ENCODE results near the gene CABP1.
"Not testable (repeated sequence)": the region's sequence is repeated elsewhere in the genome, so short reads cannot be mapped to it uniquely, and the experiment has no call there.

CABP1 gene

GRCh38 chr12:120614848-120615247, 25.6 kb upstream of the CABP1 start:
- H3K4me3 ChIP-seq (ENCODE audit: low read depth, low read length), result no peak overlapping the region
- no peak overlapping the region for H3K9ac ChIP-seq (ENCODE audit: low read depth, low read length)

DNA sequence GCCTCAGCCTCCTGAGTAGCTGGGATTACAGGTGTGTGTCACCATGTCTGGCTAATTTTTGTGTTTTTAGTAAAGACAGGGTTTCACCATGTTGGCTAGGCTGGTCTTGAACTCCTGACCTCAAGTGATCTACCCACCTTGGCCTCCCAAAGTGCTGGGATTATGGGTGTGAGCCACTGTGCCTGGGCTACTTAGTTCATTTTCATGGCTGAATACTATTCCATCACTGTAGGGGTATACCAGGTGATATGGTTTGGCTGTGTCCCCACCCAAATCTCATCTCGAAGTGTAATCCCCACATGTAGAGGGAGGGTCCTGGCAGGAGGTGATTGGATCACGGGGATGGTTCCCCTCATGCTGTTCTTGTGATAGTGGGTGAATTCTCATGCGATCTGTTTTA, 23.2 kb upstream of the CABP1 start:
- not testable (repeated sequence) for H3K36me3 ChIP-seq (ENCODE audit: control insufficient read depth, insufficient read depth, low read length); H3K9ac ChIP-seq (ENCODE audit: low read depth, low read length); H3K9me3 ChIP-seq (ENCODE audit: control insufficient read depth, insufficient read depth, low read length); H3K4me3 ChIP-seq (ENCODE audit: low read depth, low read length); H3K4me1 ChIP-seq (ENCODE audit: control insufficient read depth, insufficient read depth, low read length); H3K27me3 ChIP-seq (ENCODE audit: control insufficient read depth, insufficient read depth, low read length)

More at GRCh38 chr12:120614848-120615247, 25.6 kb upstream of the CABP1 start:
- Histone ChIP-seq H3K27me3 (ENCODE audit: control insufficient read depth, insufficient read depth, low read length) (no peaks in the 10 kb centered on the region), H3K9me3 (ENCODE audit: control insufficient read depth, insufficient read depth, low read length) (no peaks in the 10 kb centered on the region), H3K36me3 (ENCODE audit: control insufficient read depth, insufficient read depth, low read length) (no peaks in the 10 kb centered on the region), H3K4me1 (ENCODE audit: control insufficient read depth, insufficient read depth, low read length) (no peaks in the 10 kb centered on the region)

GRCh38 chr12:120617767-120618166, 22.7 kb upstream of the CABP1 start:
- H3K36me3 ChIP-seq (ENCODE audit: control insufficient read depth, insufficient read depth, low read length); H3K4me3 ChIP-seq (ENCODE audit: low read depth, low read length); H3K9me3 ChIP-seq (ENCODE audit: control insufficient read depth, insufficient read depth, low read length); H3K27me3 ChIP-seq (ENCODE audit: control insufficient read depth, insufficient read depth, low read length); H3K9ac ChIP-seq (ENCODE audit: low read depth, low read length); H3K4me1 ChIP-seq (ENCODE audit: control insufficient read depth, insufficient read depth, low read length): not testable (repeated sequence)

- no peak overlapping the region for H3K4me3 ChIP-seq (ENCODE audit: low read depth, low read length)
- H3K36me3 ChIP-seq (ENCODE audit: control insufficient read depth, insufficient read depth, low read length), result no peaks in the 10 kb centered on the region
- H3K9ac ChIP-seq (ENCODE audit: low read depth, low read length), result no peak overlapping the region
- no peaks in the 10 kb centered on the region for H3K9me3 ChIP-seq (ENCODE audit: control insufficient read depth, insufficient read depth, low read length)
- no peaks in the 10 kb centered on the region for H3K4me1 ChIP-seq (ENCODE audit: control insufficient read depth, insufficient read depth, low read length)
- no peaks in the 10 kb centered on the region for H3K27me3 ChIP-seq (ENCODE audit: control insufficient read depth, insufficient read depth, low read length)
Measured at GRCh38 chr12:120618954-120619615, 21.3 kb upstream of the CABP1 start.

- H3K36me3 ChIP-seq (ENCODE audit: control insufficient read depth, insufficient read depth, low read length), result no peaks in the 10 kb centered on the region
- H3K4me3 ChIP-seq (ENCODE audit: low read depth, low read length), result no peak overlapping the region
- no peak overlapping the region for H3K9ac ChIP-seq (ENCODE audit: low read depth, low read length)
- no peaks in the 10 kb centered on the region for H3K4me1 ChIP-seq (ENCODE audit: control insufficient read depth, insufficient read depth, low read length)
- H3K27me3 ChIP-seq (ENCODE audit: control insufficient read depth, insufficient read depth, low read length), result no peaks in the 10 kb centered on the region
- no peaks in the 10 kb centered on the region for H3K9me3 ChIP-seq (ENCODE audit: control insufficient read depth, insufficient read depth, low read length)
Measured at GRCh38 chr12:120620624-120621023, 19.8 kb upstream of the CABP1 start.

DNA sequence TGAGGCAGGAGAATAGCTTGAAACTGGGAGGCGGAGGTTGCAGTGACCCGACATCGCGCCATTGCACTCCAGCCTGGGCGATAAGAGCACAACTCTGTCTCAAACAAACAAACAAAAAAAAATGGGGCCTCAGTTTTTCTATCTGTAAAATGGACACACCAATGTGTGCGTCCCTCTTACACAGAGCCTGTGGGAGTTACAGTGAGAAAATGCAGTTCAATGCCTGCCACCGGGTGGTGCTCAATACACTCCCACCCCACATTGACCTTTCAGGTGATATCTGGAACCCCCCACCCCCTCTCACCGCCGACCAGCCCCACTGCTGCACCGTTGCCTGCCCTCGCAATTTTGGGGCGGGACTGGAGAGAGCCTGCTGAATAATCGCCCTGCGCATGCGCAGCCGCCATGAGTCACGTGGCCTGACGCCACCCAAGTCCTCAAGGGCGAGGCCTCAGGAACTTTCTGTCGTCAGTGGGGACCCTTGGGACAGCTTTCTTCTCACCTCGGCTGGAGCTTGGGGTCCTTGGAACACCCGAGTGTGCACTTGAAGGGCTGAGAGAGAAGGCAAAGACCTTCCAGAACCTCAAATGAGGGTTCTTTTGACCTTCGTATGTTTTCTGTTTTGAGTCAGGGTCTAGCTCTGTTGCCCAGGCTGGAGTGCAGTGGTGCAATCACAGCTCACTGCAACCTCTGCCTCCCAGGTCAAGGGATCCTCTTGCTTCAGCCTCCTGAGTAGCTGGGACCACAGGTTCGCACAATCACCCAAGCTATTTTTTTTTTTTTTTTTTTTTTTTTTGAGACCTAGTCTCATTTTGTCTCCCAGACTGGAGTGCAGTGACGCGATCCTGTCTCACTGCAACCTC, 14.6 kb upstream of the CABP1 start:
- Histone ChIP-seq H3K4me3 (ENCODE audit: low read depth, low read length) (no peak overlapping the region), H3K9ac (ENCODE audit: low read depth, low read length) (no peak overlapping the region), H3K36me3 (ENCODE audit: control insufficient read depth, insufficient read depth, low read length) (no peaks in the 10 kb centered on the region)

DNA sequence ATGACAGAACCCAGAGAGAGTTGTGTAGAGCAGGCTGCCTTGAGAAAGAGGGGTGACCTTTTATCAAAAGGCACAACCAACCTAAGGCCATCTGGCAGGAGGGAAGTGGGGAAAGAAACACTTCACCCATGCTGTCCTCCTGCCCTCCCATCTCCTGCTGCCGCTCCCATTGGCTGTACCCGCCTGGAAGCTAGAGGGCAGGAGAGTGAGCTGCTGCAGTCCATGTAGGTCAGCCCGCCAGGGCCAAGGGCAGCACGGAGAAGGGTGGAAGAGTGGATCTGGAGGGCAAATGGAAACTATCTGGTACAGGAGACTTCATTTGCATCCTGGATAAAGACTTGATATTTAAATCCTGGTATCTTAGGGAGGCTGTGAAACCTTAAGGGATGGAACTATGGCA, 11.5 kb upstream of the CABP1 start:
- Histone ChIP-seq H3K36me3 (ENCODE audit: control insufficient read depth, insufficient read depth, low read length) (no peaks in the 10 kb centered on the region), H3K4me3 (ENCODE audit: low read depth, low read length) (no peak overlapping the region), H3K4me1 (ENCODE audit: control insufficient read depth, insufficient read depth, low read length) (no peaks in the 10 kb centered on the region), H3K27me3 (ENCODE audit: control insufficient read depth, insufficient read depth, low read length) (no peaks in the 10 kb centered on the region), H3K9me3 (ENCODE audit: control insufficient read depth, insufficient read depth, low read length) (no peaks in the 10 kb centered on the region), H3K9ac (ENCODE audit: low read depth, low read length) (no peak overlapping the region)

More for the DNA sequence above, 14.6 kb upstream of the CABP1 start:
- no peaks in the 10 kb centered on the region for H3K27me3 ChIP-seq (ENCODE audit: control insufficient read depth, insufficient read depth, low read length)
- H3K9me3 ChIP-seq (ENCODE audit: control insufficient read depth, insufficient read depth, low read length), result no peaks in the 10 kb centered on the region
- H3K4me1 ChIP-seq (ENCODE audit: control insufficient read depth, insufficient read depth, low read length), result no peaks in the 10 kb centered on the region

DNA sequence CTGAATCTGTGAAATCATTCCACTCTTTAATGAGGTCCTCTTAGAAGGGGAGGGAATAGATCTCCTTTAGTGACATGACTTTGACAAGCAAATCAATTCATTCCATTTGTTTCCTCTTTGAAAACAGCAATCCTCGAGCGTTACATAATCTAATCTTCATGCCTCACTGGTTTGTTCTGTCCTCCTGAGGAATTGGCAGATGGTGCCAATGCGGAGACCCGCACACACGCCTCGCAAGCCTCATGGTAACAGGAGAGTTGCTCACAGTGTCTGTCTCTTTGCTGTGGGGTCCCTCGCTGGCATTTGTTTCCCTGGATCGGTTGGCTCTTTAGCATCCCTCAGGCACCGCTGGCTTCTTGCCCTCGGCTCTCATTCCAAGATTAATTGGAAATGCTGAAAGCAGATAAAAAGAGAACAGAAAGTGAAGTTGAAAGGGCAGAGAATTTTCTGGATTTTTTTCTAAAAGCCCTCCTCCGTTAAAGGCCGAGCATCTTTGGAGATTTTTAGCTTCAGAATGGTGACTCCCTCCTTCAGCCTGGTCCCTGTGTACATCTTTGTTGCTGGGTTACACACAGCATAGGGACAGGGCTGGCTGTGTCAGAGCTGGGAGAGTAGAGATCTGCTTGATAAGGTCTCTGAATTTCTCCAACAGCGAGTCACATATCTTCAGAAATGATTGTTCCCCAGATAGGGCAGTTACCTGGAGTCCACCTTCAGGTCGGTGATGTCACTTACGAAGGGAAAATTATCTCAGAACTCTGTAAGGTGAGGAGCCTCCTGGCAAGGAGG, 10.1 kb upstream of the CABP1 start:
- Histone ChIP-seq H3K9me3 (ENCODE audit: control insufficient read depth, insufficient read depth, low read length) (no peaks in the 10 kb centered on the region), H3K9ac (ENCODE audit: low read depth, low read length) (no peak overlapping the region), H3K4me1 (ENCODE audit: control insufficient read depth, insufficient read depth, low read length) (no peaks in the 10 kb centered on the region), H3K4me3 (ENCODE audit: low read depth, low read length) (no peak overlapping the region), H3K36me3 (ENCODE audit: control insufficient read depth, insufficient read depth, low read length) (no peaks in the 10 kb centered on the region), H3K27me3 (ENCODE audit: control insufficient read depth, insufficient read depth, low read length) (no peaks in the 10 kb centered on the region)

- Histone ChIP-seq H3K4me1 (ENCODE audit: control insufficient read depth, insufficient read depth, low read length) (no peaks in the 10 kb centered on the region), H3K9ac (ENCODE audit: low read depth, low read length) (no peak overlapping the region), H3K4me3 (ENCODE audit: low read depth, low read length) (no peak overlapping the region), H3K27me3 (ENCODE audit: control insufficient read depth, insufficient read depth, low read length) (no peaks in the 10 kb centered on the region), H3K9me3 (ENCODE audit: control insufficient read depth, insufficient read depth, low read length) (no peaks in the 10 kb centered on the region), H3K36me3 (ENCODE audit: control insufficient read depth, insufficient read depth, low read length) (no peaks in the 10 kb centered on the region)
Measured at GRCh38 chr12:120631097-120631496, 9.3 kb upstream of the CABP1 start.

GRCh38 chr12:120640861-120641833, 721 bp downstream of the CABP1 start:
- Histone ChIP-seq H3K4me1 (ENCODE audit: control insufficient read depth, insufficient read depth, low read length) (no peaks in the 10 kb centered on the region), H3K4me3 (ENCODE audit: low read depth, low read length) (peak overlapping the region; percentile 65), H3K36me3 (ENCODE audit: control insufficient read depth, insufficient read depth, low read length) (no peaks in the 10 kb centered on the region), H3K27me3 (ENCODE audit: control insufficient read depth, insufficient read depth, low read length) (peaks cover 19% of the 10 kb centered on the region), H3K9me3 (ENCODE audit: control insufficient read depth, insufficient read depth, low read length) (no peaks in the 10 kb centered on the region), H3K9ac (ENCODE audit: low read depth, low read length) (no peak overlapping the region)

GRCh38 chr12:120642121-120642520, 1.7 kb downstream of the CABP1 start:
- no peak overlapping the region for H3K4me3 ChIP-seq (ENCODE audit: low read depth, low read length)
- no peaks in the 10 kb centered on the region for H3K9me3 ChIP-seq (ENCODE audit: control insufficient read depth, insufficient read depth, low read length)
- no peaks in the 10 kb centered on the region for H3K4me1 ChIP-seq (ENCODE audit: control insufficient read depth, insufficient read depth, low read length)
- peaks cover 19% of the 10 kb centered on the region for H3K27me3 ChIP-seq (ENCODE audit: control insufficient read depth, insufficient read depth, low read length)
- no peak overlapping the region for H3K9ac ChIP-seq (ENCODE audit: low read depth, low read length)
- H3K36me3 ChIP-seq (ENCODE audit: control insufficient read depth, insufficient read depth, low read length), result no peaks in the 10 kb centered on the region

All from iPS-15b (cell line).